ENCODE results near the gene SURF4. TPM values are rescaled to one million over a fixed set of nuclear protein-coding genes. Genes with fewer than 3 reads are reported as not detected.
A peak's percentile ranks its signal among the peaks of the same experiment; 100 is the strongest.

SURF4 gene
- total and polyA plus RNA-seq, 2 donors from 2014 or later: 121 to 138 TPM

DNA sequence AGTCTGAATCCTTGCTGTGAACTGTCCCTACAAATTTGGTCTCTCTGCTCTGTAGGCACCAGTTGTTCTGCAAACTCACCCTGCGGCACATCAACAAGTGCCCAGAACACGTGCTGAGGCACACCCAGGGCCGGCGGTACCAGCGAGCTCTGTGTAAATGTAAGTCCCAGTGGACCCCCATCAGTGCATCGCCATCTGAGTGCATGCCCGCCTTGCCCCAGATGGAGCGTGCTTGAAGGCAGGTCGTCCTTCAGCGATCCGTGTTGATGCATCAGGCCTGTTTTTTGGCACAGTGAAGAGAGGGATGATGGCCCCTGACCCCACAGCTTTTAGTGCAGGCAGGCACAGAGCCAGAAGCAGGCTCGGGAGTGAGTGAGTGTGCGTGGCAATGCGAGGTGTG is 18.2 kb downstream of the SURF4 start:
- H3K27ac ChIP-seq (ENCODE audit: low read depth in 2 of 2, low read length in 2 of 2): no peak overlapping the region
- FAIRE-seq: no peak
- TF ChIP-seq, protein P1, sequence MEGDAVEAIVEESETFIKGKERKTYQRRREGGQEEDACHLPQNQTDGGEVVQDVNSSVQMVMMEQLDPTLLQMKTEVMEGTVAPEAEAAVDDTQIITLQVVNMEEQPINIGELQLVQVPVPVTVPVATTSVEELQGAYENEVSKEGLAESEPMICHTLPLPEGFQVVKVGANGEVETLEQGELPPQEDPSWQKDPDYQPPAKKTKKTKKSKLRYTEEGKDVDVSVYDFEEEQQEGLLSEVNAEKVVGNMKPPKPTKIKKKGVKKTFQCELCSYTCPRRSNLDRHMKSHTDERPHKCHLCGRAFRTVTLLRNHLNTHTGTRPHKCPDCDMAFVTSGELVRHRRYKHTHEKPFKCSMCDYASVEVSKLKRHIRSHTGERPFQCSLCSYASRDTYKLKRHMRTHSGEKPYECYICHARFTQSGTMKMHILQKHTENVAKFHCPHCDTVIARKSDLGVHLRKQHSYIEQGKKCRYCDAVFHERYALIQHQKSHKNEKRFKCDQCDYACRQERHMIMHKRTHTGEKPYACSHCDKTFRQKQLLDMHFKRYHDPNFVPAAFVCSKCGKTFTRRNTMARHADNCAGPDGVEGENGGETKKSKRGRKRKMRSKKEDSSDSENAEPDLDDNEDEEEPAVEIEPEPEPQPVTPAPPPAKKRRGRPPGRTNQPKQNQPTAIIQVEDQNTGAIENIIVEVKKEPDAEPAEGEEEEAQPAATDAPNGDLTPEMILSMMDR (IDR thresholded peaks at IDR 0.05; ENCODE audit: borderline replicate concordance, extremely low read depth, insufficient read depth): no peak
- H3K9ac ChIP-seq (ENCODE audit: low read length in 3 of 3): no peak overlapping the region
- H3K4me1 ChIP-seq (ENCODE audit: control insufficient read depth in 2 of 3, insufficient read depth in 2 of 3, low read depth in 1 of 3, low read length in 3 of 3): peaks cover 0 to 30% (median 4%) of the 10 kb centered on the region in 3 donors
- no peak for DNase-seq
- intact Hi-C loops (cut with DNase I): no loop called here
- H3K36me3 ChIP-seq (ENCODE audit: control insufficient read depth in 2 of 3, insufficient read depth in 3 of 3, low read length in 3 of 3): peaks cover 3 to 30% (median 5%) of the 10 kb centered on the region in 3 donors
- no peaks in the 10 kb centered on the region for H3K27me3 ChIP-seq (ENCODE audit: control insufficient read depth, insufficient read depth, low read length)
- peak overlapping the region in 2 of 3 donors; percentile 49 to 90 for H3K4me3 ChIP-seq (ENCODE audit: low read length in 3 of 3)
- no peaks in the 10 kb centered on the region for H3K9me3 ChIP-seq (ENCODE audit: control insufficient read depth in 2 of 3, insufficient read depth in 1 of 3, low read length in 3 of 3)

DNA sequence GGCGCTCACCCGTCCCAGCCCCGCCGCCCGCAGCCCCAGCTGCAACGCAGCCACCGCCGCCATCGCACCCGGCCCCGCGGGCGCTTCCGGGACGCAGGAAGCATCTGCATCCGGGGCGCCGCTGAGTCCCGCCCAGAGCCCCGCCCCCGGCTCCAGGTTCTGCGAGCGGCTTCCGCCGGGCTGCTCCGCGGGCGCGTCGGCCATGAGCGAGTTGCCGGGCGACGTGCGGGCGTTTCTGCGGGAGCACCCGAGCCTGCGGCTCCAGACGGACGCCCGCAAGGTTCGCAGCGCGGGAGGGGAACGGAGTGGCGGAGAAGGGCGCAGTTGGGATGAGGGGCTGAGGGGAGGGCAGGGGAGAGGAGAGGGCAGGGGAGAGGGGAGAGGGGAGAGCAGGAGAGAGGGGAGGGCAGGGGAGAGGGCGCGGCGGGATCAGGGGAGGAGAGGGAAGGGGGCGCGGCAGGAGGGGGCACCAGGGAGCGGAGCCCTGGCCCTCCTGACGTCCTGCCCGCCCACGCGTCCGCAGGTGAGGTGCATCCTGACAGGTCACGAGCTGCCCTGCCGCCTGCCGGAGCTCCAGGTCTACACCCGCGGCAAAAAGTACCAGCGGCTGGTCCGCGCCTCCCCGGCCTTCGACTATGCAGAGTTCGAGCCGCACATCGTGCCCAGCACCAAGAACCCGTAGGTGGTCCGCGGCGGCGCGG is 19.3 kb downstream of the SURF4 start, which contains the start of the genes SURF1 and SURF2:
SURF1 (minus strand) TSS at position 97 of the 701 bp plus-strand sequence; CDS start at position 63, 34 bp downstream.
SURF2 (plus strand) TSS at position 160 of the 701 bp plus-strand sequence; CDS start at position 203, 43 bp downstream.
- H3K4me1 ChIP-seq (ENCODE audit: control insufficient read depth in 2 of 3, insufficient read depth in 2 of 3, low read depth in 1 of 3, low read length in 3 of 3): peaks cover 0 to 25% (median 4%) of the 10 kb centered on the region in 3 donors
- peak within 1 kb of the TSS; percentile 63 to 83 (median 64) for H3K9ac ChIP-seq (ENCODE audit: low read length in 3 of 3)
- TF ChIP-seq, protein P1 (IDR thresholded peaks at IDR 0.05; ENCODE audit: borderline replicate concordance, extremely low read depth, insufficient read depth): no peak
- peaks cover 5 to 30% (median 10%) of the 10 kb centered on the region in 3 donors for H3K36me3 ChIP-seq (ENCODE audit: control insufficient read depth in 2 of 3, insufficient read depth in 3 of 3, low read length in 3 of 3)
- peak within 1 kb of the TSS; percentile 60 to 74 for H3K27ac ChIP-seq (ENCODE audit: low read depth in 2 of 2, low read length in 2 of 2)
- peak within 1 kb of the TSS; percentile 84 to 90 (median 88) for H3K4me3 ChIP-seq (ENCODE audit: low read length in 3 of 3)
- intact Hi-C loops (cut with DNase I): no loop called here
- no peaks in the 10 kb centered on the region for H3K9me3 ChIP-seq (ENCODE audit: control insufficient read depth in 2 of 3, insufficient read depth in 1 of 3, low read length in 3 of 3)
- no peak for FAIRE-seq
- H3K27me3 ChIP-seq (ENCODE audit: control insufficient read depth, insufficient read depth, low read length): no peaks in the 10 kb centered on the region
- DNase-seq: peak; percentile 89 to 96 (median 92)

- Histone ChIP-seq H3K9ac (ENCODE audit: low read length in 3 of 3) (peak overlapping the region; percentile 63 to 83 (median 64)), H3K4me1 (ENCODE audit: control insufficient read depth in 2 of 3, insufficient read depth in 2 of 3, low read depth in 1 of 3, low read length in 3 of 3) (peaks cover 0 to 25% (median 4%) of the 10 kb centered on the region in 3 donors), H3K4me3 (ENCODE audit: low read length in 3 of 3) (peak overlapping the region; percentile 84 to 90 (median 88)), H3K9me3 (ENCODE audit: control insufficient read depth in 2 of 3, insufficient read depth in 1 of 3, low read length in 3 of 3) (no peaks in the 10 kb centered on the region), H3K36me3 (ENCODE audit: control insufficient read depth in 2 of 3, insufficient read depth in 3 of 3, low read length in 3 of 3) (peaks cover 5 to 29% (median 11%) of the 10 kb centered on the region in 3 donors), H3K27ac (ENCODE audit: low read depth in 2 of 2, low read length in 2 of 2) (no peak overlapping the region), H3K27me3 (ENCODE audit: control insufficient read depth, insufficient read depth, low read length) (no peaks in the 10 kb centered on the region)
- DNase-seq (peak in 2 of 5 donors; percentile 22 to 33), FAIRE-seq (no peak)
- TF ChIP-seq, protein P1 (IDR thresholded peaks at IDR 0.05; ENCODE audit: borderline replicate concordance, extremely low read depth, insufficient read depth): peak; percentile 1
- intact Hi-C loops (cut with DNase I): no loop called here
These were observed 19.9 kb downstream of the SURF4 start for GRCh38 chr9:133355881-133356357.
